ENCODE measurements around the gene LCN6. TPM values are rescaled to one million over a fixed set of nuclear protein-coding genes. Genes with fewer than 3 reads are reported as not detected.

LCN6 gene
- polyA plus RNA-seq, 1 donor (not counting 4 experiments of a cell fraction or from before 2014, with no cell fraction given): not detected

GRCh38 chr9:136710543-136710942 lies 37.8 kb downstream of the LCN6 start:
- TF ChIP-seq, protein P1, sequence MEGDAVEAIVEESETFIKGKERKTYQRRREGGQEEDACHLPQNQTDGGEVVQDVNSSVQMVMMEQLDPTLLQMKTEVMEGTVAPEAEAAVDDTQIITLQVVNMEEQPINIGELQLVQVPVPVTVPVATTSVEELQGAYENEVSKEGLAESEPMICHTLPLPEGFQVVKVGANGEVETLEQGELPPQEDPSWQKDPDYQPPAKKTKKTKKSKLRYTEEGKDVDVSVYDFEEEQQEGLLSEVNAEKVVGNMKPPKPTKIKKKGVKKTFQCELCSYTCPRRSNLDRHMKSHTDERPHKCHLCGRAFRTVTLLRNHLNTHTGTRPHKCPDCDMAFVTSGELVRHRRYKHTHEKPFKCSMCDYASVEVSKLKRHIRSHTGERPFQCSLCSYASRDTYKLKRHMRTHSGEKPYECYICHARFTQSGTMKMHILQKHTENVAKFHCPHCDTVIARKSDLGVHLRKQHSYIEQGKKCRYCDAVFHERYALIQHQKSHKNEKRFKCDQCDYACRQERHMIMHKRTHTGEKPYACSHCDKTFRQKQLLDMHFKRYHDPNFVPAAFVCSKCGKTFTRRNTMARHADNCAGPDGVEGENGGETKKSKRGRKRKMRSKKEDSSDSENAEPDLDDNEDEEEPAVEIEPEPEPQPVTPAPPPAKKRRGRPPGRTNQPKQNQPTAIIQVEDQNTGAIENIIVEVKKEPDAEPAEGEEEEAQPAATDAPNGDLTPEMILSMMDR (optimal IDR thresholded peaks at IDR 0.05 in 1 of 3, IDR thresholded peaks at IDR 0.05 in 1 of 3, conservative IDR thresholded peaks at IDR 0.05 in 1 of 3; ENCODE audit: extremely low read depth in 1 of 3, insufficient read depth in 2 of 3, low read length in 3 of 3): no peak
- no peak for TF ChIP-seq EZH2 (IDR thresholded peaks at IDR 0.05; ENCODE audit: low read length)
- Histone ChIP-seq H4K20me1 (ENCODE audit: control insufficient read depth, extremely low read depth, insufficient read depth, low read length) (no peaks in the 10 kb centered on the region), H3K9ac (ENCODE audit: control insufficient read depth, extremely low read depth, insufficient read depth, low read length) (no peak overlapping the region), H3K4me3 (ENCODE audit: control insufficient read depth in 2 of 3, extremely low read depth in 1 of 3, insufficient read depth in 2 of 3, low read depth in 1 of 3, low read length in 3 of 3) (no peak overlapping the region), H3K36me3 (ENCODE audit: control insufficient read depth in 2 of 2, extremely low read depth in 1 of 2, insufficient read depth in 2 of 2, low read length in 2 of 2) (no peaks in the 10 kb centered on the region), H3K9me1 (ENCODE audit: control insufficient read depth, extremely low read depth, insufficient read depth, low read length) (no peaks in the 10 kb centered on the region), H3K4me2 (ENCODE audit: control insufficient read depth, extremely low read depth, insufficient read depth, low read depth, low read length) (no peak overlapping the region), H3K79me2 (ENCODE audit: control insufficient read depth, insufficient read depth, low read length) (no peaks in the 10 kb centered on the region), H3K9me3 (ENCODE audit: control insufficient read depth, low read depth, low read length) (no peaks in the 10 kb centered on the region), H3K27ac (ENCODE audit: control insufficient read depth, insufficient read depth, low read length) (no peak overlapping the region), H3K4me1 (ENCODE audit: control insufficient read depth, extremely low read depth, insufficient read depth, low read length) (no peaks in the 10 kb centered on the region), H2AFZ (ENCODE audit: control insufficient read depth, low read length) (no peak overlapping the region), H3K27me3 (ENCODE audit: control insufficient read depth, extremely low read depth, insufficient read depth, low read length) (peaks cover 24% of the 10 kb centered on the region)
- no peak for DNase-seq (ENCODE audit: low read depth, low spot score)
- FAIRE-seq: no peak
- dilution Hi-C loops (cut with MboI; ENCODE audit: extremely low pct_ligation_motif_present, low sequenced_read_pairs): no loop called here

GRCh38 chr9:136709454-136710109 lies 38.7 kb downstream of the LCN6 start:
- dilution Hi-C loops (cut with MboI; ENCODE audit: extremely low pct_ligation_motif_present, low sequenced_read_pairs): no loop called here

More at GRCh38 chr9:136709454-136710109, 38.7 kb downstream of the LCN6 start:
- Histone ChIP-seq H3K4me3 (ENCODE audit: control insufficient read depth in 2 of 3, extremely low read depth in 1 of 3, insufficient read depth in 2 of 3, low read depth in 1 of 3, low read length in 3 of 3) (no peak overlapping the region), H3K36me3 (ENCODE audit: control insufficient read depth in 2 of 2, extremely low read depth in 1 of 2, insufficient read depth in 2 of 2, low read length in 2 of 2) (no peaks in the 10 kb centered on the region), H3K9me1 (ENCODE audit: control insufficient read depth, extremely low read depth, insufficient read depth, low read length) (no peaks in the 10 kb centered on the region), H3K79me2 (ENCODE audit: control insufficient read depth, insufficient read depth, low read length) (no peaks in the 10 kb centered on the region), H3K27me3 (ENCODE audit: control insufficient read depth, extremely low read depth, insufficient read depth, low read length) (peaks cover 24% of the 10 kb centered on the region), H2AFZ (ENCODE audit: control insufficient read depth, low read length) (no peak overlapping the region), H3K9ac (ENCODE audit: control insufficient read depth, extremely low read depth, insufficient read depth, low read length) (no peak overlapping the region), H3K27ac (ENCODE audit: control insufficient read depth, insufficient read depth, low read length) (no peak overlapping the region), H3K4me2 (ENCODE audit: control insufficient read depth, extremely low read depth, insufficient read depth, low read depth, low read length) (no peak overlapping the region), H3K4me1 (ENCODE audit: control insufficient read depth, extremely low read depth, insufficient read depth, low read length) (no peaks in the 10 kb centered on the region), H3K9me3 (ENCODE audit: control insufficient read depth, low read depth, low read length) (no peaks in the 10 kb centered on the region), H4K20me1 (ENCODE audit: control insufficient read depth, extremely low read depth, insufficient read depth, low read length) (no peaks in the 10 kb centered on the region)
- TF ChIP-seq, protein P1 (optimal IDR thresholded peaks at IDR 0.05 in 1 of 3, IDR thresholded peaks at IDR 0.05 in 1 of 3, conservative IDR thresholded peaks at IDR 0.05 in 1 of 3; ENCODE audit: extremely low read depth in 1 of 3, insufficient read depth in 2 of 3, low read length in 3 of 3): no peak
- no peak for TF ChIP-seq EZH2 (IDR thresholded peaks at IDR 0.05; ENCODE audit: low read length)
- FAIRE-seq (no peak), DNase-seq (ENCODE audit: low read depth, low spot score) (no peak)
